NCI-H446 treated with DMSO at 0.1 percent for 48 hours (cell line): ENCODE data around the gene KIF23.
"Not testable (repeated sequence)": the region's sequence is repeated elsewhere in the genome, so short reads cannot be mapped to it uniquely, and the experiment has no call there.

Experiments
- DNase-seq: peaks from one replicate; lab custom pipeline; 2025; lab: John Stamatoyannopoulos, UW

The KIF23 gene

GRCh38 chr15:69413822-69414700 is at the start of gene KIF23:
Gene KIF23, plus strand, starts transcription at chr15:69414349. Its CDS starts 117 bp downstream, at chr15:69414466.
- peak; percentile 68 for DNase-seq

DNA sequence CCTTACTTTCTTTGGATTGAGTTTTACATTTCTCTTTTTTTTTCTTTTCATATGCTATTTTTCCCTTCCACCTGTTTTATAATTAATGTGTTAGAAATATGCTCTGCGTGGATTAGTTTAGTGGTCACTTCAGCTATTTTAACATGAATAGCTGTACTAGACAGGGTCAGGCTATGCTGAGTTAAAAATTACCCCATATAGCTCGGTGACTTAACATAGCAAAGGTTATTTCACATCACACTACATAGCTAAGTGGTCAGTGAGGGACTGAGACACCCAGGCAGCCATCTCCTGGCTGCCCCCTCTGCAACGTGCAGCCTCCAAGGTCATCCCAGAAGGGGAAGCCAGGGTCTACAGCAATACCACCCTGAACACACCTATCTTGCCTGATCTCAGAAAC is 46.9 kb upstream of the KIF23 start:
- no peak for DNase-seq

DNA sequence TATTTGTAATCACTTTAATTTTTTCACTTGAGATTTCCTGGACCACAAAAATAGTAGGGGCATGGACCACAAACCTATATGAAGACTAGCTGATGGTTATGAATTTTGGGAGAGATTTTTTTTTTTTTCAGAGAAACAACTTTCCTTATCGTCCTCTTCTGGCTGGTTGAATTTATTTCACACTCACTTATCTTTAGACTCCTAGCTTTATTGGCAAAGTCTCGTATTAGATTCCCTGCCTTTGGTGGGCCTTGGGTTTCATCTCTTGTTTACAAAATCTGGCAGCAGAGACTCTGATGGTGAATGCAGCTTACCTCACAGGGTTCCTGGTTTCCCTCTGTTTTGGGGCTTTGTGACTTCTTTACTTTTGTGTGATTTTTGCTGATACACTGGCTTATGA is 44.5 kb upstream of the KIF23 start:
- DNase-seq = no peak

DNA sequence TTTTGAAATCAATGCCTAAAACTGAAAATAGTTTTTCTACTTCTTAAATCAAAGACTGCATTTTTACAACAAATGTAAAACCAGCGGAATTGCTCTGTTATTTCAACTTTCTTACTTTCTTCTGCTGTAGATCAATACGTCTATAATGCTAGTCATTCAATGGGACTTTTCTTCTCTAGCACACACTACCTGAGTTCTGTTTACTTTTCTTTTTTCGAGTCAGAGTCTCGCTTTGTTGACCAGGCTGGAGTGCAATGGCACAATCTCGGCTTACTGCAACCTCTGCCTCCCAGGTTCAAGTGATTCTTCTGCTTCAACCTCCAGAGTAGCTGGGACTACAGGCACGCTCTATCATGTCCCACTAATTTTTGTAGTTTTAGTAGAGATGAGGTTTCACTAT is 40.7 kb upstream of the KIF23 start:
- DNase-seq = no peak

- DNase-seq = no peak
Measured at GRCh38 chr15:69375151-69375790, 38.9 kb upstream of the KIF23 start.

GRCh38 chr15:69377216-69377970 is 36.8 kb upstream of the KIF23 start:
- no peak for DNase-seq

- DNase-seq = no peak
Measured at GRCh38 chr15:69380100-69380725, 33.9 kb upstream of the KIF23 start.

GRCh38 chr15:69380726-69381105 is 33.4 kb upstream of the KIF23 start:
- DNase-seq = no peak

- DNase-seq = not testable (repeated sequence)
Measured at GRCh38 chr15:69382176-69382575, 32.0 kb upstream of the KIF23 start.

DNA sequence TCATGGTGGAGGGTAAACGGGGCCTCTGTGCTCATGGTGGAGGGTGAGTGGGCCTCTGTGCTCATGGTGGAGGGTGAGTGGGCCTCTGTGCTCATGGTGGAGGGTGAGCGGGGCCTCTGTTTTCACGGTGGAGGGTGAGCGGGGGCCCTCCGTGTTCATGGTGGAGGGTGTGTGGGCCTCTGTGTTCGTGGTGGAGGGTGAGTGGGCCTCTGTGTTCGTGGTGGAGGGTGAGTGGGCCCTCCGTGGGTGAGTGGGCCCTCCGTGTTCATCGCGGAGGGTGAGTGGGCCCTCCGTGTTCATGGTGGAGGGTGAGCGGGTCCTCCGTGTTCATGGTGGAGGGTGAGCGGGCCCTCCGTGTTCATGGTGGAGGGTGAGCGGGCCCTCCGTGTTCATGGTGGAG is 30.1 kb upstream of the KIF23 start:
- not testable (repeated sequence) for DNase-seq

- DNase-seq = no peak
Measured at GRCh38 chr15:69384626-69385598, 29.2 kb upstream of the KIF23 start.

DNA sequence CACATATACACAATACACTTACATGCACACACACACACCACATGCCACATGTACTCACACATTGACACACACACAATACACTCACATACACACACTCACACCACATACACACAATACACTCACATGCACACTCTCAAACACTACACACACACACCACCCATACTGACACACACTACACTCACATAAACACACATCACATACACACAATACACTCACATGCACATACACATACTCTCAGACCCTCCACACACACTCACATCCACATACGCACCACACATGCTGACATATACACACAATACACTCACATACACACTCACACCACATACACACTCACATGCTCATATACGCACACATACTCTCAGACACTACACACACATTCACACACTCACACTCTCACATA is 28.3 kb upstream of the KIF23 start:
- no peak for DNase-seq

GRCh38 chr15:69386284-69386683 is 27.9 kb upstream of the KIF23 start:
- no peak for DNase-seq

DNA sequence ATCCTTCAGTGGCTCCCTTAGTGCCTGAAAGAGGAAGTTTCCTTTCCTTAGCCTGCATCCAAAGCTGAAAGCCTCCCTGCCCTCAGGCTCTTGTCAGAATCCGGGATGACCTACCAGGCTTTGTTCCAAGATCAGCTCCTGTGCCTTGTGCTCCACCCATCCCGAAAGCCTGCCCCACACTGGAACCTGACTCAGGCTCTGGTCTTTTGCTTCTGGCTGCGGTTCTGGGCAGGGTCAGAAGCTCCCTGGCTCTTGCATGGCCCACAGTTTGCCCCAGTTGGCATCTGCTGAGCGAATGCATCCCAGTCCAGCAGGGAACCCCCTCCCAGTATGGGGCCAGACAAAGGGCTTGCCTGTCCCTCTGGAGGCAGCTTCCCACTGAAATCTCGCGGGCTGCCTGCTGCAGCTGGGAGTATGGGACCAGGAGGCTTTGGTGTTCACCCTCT is 25.9 kb upstream of the KIF23 start:
- no peak for DNase-seq

DNA sequence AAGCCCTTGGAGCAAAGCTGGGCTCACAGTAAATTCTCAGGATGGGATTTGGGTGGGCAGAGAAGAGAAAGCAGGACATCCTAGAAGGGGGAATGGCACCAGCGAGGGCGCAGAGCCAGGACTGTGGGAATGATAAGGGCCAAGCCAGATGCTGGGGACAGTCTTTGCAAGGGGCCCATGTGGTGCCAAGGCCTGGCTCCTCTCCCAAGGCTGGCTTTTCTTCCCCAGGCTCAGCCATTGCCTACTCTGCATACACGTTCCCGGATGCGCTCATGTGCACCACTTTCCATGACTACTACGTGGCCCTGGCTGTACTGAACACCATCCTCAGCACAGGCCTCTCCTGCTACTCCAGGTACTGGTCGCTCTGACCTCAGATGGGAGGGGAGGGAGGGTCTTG is 24.7 kb upstream of the KIF23 start:
- no peak for DNase-seq

GRCh38 chr15:69390575-69390974 is 23.6 kb upstream of the KIF23 start:
- no peak for DNase-seq

- no peak for DNase-seq
Measured at GRCh38 chr15:69391046-69391757, 22.9 kb upstream of the KIF23 start.

DNA sequence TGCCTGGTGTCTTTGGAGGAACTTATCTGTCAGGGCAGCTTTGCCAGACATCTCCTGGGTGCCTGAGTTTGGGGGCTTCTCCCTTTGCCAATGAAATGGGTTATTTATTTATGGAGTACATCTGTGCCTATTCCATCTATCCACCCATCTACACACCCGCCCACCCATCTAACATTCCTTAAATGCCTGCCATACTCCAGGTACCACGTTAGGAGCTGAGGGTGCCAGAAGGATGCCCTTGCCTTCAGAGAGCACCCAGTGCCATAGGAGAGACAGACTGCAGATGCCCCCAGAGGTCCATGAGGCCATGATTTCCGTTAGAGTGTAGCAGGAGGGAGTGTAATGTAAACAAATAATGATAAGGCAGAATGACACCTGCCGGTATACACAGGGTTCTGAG is 21.8 kb upstream of the KIF23 start:
- DNase-seq = no peak

GRCh38 chr15:69393831-69394491 is 20.2 kb upstream of the KIF23 start:
- no peak for DNase-seq
